GM06990 (cell line): ENCODE measurements around the gene SCN4B.

Source experiments
- DNase-seq: peaks from one replicate; pipeline ENCODE4 v3.0.0-alpha.2; 2011; ENCODE audit not compliant: insufficient read length; ENCODE audit errors: extremely low read depth
- H3K27me3 ChIP-seq: replicated peaks from 2 replicates; pipeline ENCODE4 v1.6.0; 2011; ENCODE audit warnings: low read length; ENCODE audit not compliant: control insufficient read depth, insufficient read depth
- H3K36me3 ChIP-seq: 2 replicates; pipeline ENCODE4 v1.5.1; 2011; ENCODE audit warnings: low read length; ENCODE audit not compliant: control insufficient read depth, insufficient read depth
- H3K4me3 ChIP-seq: replicated peaks from 2 replicates; pipeline ENCODE4 v1.5.1; 2011; ENCODE audit warnings: low read depth, mild to moderate bottlenecking, control low read depth, low read length
- TF ChIP-seq, protein P1 (sequence below): IDR thresholded peaks from 2 replicates; pipeline ENCODE4 v1.5.1; 2011; ENCODE audit warnings: low read length, control low read depth, mild to moderate bottlenecking, inconsistent platforms; ENCODE audit not compliant: insufficient read depth, poor library complexity, severe bottlenecking

The SCN4B gene

GRCh38 chr11:118095967-118096367, 56.7 kb downstream of the SCN4B start:
- Histone ChIP-seq H3K36me3 (no peaks in the 10 kb centered on the region), H3K4me3 (no peak overlapping the region), H3K27me3 (no peaks in the 10 kb centered on the region; the same call in none of the 2 replicates)
- TF ChIP-seq, protein P1, sequence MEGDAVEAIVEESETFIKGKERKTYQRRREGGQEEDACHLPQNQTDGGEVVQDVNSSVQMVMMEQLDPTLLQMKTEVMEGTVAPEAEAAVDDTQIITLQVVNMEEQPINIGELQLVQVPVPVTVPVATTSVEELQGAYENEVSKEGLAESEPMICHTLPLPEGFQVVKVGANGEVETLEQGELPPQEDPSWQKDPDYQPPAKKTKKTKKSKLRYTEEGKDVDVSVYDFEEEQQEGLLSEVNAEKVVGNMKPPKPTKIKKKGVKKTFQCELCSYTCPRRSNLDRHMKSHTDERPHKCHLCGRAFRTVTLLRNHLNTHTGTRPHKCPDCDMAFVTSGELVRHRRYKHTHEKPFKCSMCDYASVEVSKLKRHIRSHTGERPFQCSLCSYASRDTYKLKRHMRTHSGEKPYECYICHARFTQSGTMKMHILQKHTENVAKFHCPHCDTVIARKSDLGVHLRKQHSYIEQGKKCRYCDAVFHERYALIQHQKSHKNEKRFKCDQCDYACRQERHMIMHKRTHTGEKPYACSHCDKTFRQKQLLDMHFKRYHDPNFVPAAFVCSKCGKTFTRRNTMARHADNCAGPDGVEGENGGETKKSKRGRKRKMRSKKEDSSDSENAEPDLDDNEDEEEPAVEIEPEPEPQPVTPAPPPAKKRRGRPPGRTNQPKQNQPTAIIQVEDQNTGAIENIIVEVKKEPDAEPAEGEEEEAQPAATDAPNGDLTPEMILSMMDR, result no peak
- DNase-seq, result no peak

GRCh38 chr11:118095493-118095892, 57.1 kb downstream of the SCN4B start:
- TF ChIP-seq, protein P1, result no peak
- no peak overlapping the region for H3K4me3 ChIP-seq
- DNase-seq, result no peak
- no peaks in the 10 kb centered on the region; the same call in none of the 2 replicates for H3K27me3 ChIP-seq
- no peaks in the 10 kb centered on the region for H3K36me3 ChIP-seq

GRCh38 chr11:118092907-118093571, 59.6 kb downstream of the SCN4B start:
- Histone ChIP-seq H3K36me3 (no peaks in the 10 kb centered on the region), H3K4me3 (no peak overlapping the region), H3K27me3 (no peaks in the 10 kb centered on the region; the same call in 1 of the 2 replicates)
- no peak for DNase-seq
- TF ChIP-seq, protein P1, result no peak

GRCh38 chr11:118091690-118092089, 60.9 kb downstream of the SCN4B start:
- TF ChIP-seq, protein P1, result no peak
- no peaks in the 10 kb centered on the region for H3K36me3 ChIP-seq
- DNase-seq, result no peak

DNA sequence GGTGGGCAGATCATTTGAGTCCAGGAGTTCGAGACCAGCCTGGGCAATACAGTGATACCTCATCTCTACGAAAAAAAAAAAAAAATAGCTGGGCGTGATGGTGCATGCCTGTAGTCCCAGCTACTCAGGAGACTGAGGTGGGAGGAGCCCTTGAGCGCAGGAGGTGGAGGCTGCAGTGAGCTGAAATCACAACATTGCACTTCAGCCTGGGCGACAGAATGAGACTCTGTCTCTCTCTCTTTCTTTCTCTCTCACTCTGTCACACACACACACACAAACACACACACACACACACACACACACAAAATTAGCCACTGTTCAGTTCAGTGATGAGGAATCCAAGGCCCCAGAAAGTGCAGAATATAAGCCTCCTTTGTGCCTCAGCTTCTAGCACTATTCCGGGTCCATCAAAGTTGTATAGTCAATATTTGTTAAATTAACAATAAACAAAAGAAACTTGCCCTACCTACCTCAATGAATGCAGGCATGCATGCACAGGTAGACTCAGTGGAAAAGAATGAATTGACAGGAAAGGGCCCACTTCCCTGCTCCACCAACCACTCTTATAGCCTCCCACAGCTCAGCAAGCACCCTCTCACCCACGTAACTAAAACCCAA, 62.0 kb downstream of the SCN4B start:
- Histone ChIP-seq H3K27me3 (no peaks in the 10 kb centered on the region), H3K36me3 (no peaks in the 10 kb centered on the region), H3K4me3 (no peak overlapping the region)
- no peak for DNase-seq
- TF ChIP-seq, protein P1, result no peak

More at GRCh38 chr11:118091690-118092089, 60.9 kb downstream of the SCN4B start:
- Histone ChIP-seq H3K4me3 (no peak overlapping the region), H3K27me3 (no peaks in the 10 kb centered on the region)
